KOPT-K1 (cell line): ENCODE results near the gene NCAM1.

Experiments
- H3K27ac ChIP-seq: fragments of 200-600 bp; sonication (generic); 2 replicates; pipeline ENCODE4 v1.5.1; 2016; ENCODE audit warnings: antibody characterized with exemption, mild to moderate bottlenecking, low read depth, low read length; ENCODE audit not compliant: poor library complexity, severe bottlenecking
- H3K36me3 ChIP-seq: fragments of 200-600 bp; sonication (generic); 2 replicates; pipeline ENCODE4 v1.5.1; 2017; ENCODE audit warnings: antibody characterized with exemption, mild to moderate bottlenecking, low read length, moderate library complexity; ENCODE audit not compliant: insufficient read depth
- H3K9me3 ChIP-seq: fragments of 200-600 bp; sonication (generic); 2 replicates; pipeline ENCODE4 v1.5.1; 2017; ENCODE audit warnings: antibody characterized with exemption, low read length, mild to moderate bottlenecking; ENCODE audit not compliant: insufficient read depth, poor library complexity, severe bottlenecking

The NCAM1 gene

DNA sequence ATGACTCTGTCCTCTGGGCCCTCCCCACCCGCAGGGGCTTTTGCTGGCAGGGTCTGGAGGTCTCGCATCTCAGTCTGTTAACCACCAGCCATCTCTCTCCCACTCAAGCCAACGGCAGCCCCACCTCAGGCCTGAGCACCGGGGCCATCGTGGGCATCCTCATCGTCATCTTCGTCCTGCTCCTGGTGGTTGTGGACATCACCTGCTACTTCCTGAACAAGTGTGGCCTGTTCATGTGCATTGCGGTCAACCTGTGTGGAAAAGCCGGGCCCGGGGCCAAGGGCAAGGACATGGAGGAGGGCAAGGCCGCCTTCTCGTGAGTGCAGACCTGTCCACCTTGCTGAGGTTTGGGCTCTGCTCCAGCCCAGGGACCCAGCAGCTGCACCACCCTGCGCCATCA, 308.9 kb downstream of the NCAM1 start:
- Histone ChIP-seq H3K36me3 (no peaks in the 10 kb centered on the region), H3K27ac (no peak overlapping the region), H3K9me3 (no peaks in the 10 kb centered on the region)

DNA sequence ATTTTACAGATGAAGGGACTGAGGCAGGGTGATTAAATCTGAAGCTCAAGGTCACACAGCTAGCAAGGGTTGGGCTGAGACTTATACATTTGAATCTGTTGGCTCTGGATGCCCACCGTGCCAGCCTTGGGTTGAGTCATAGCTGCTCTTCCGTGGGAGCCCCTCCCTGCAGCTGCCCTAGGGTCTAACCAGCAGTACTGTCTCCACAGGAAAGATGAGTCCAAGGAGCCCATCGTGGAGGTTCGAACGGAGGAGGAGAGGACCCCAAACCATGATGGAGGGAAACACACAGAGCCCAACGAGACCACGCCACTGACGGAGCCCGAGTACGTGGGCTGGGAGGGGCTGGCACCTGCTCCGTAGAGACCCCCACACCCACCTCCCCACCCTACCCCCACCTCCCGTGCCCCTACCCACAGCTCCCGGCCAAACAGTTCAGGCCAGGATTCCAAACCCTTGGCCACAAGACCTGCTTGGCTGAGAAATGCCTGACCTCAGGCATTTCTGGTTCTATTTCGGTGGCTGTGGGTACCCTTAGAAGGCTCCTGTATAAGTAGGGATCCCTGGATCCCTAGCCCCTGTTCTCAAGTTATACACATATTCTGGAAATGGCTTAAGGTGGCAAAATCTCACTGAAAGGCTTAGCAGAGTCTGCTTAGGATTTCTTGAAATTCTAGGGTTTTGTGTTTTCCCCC, 310.5 kb downstream of the NCAM1 start:
- Histone ChIP-seq H3K9me3 (no peaks in the 10 kb centered on the region), H3K36me3 (no peaks in the 10 kb centered on the region), H3K27ac (no peak overlapping the region)

DNA sequence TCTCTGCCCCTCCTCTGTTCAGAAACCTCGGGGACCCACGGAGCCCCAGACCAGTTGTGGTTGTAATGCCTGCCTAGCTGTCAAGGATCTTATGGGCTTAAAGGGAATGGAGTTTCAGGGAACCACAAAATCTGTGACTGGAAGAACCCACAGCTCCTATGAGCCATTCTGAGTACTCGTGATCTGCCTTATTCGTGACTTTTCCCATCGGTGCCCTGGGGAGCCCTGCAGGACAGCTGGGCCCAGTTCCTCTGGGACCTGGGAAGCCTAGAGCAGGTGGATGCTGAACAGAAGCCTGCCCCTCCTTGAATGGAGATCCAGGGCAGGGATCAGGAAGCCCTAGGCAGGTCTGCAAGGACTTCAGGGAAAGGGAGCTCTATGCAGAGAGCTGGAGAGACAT, 311.1 kb downstream of the NCAM1 start:
- Histone ChIP-seq H3K36me3 (no peaks in the 10 kb centered on the region), H3K27ac (no peak overlapping the region), H3K9me3 (no peaks in the 10 kb centered on the region)

DNA sequence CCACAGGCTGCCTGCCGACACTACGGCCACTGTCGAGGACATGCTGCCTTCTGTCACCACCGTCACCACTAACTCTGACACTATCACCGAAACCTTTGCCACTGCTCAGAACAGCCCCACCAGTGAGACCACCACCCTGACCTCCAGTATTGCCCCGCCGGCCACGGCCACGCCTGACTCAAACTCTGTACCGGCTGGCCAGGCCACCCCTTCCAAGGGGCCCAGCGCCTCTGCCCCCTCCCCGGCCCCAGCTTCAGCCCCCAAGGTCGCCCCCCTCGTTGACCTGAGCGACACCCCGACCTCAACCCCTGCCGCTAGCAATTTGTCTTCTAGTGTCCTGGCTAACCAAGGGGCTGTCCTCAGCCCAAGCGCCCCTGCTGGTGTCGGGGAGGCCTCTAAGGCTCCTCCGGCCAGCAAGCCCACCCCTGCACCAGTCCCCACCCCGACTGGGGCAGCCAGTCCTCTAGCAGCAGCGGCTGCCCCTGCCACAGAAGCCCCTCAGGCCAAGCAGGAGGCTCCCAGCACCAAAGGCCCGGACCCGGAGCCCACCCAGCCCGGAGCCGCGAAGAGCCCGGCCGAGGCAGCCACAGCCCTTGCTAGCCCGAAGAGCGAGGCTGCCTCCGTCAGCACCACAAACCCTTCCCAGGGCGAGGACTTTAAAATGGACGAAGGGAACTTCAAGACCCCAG, 311.9 kb downstream of the NCAM1 start:
- no peaks in the 10 kb centered on the region for H3K36me3 ChIP-seq
- no peak overlapping the region for H3K27ac ChIP-seq
- no peaks in the 10 kb centered on the region for H3K9me3 ChIP-seq

DNA sequence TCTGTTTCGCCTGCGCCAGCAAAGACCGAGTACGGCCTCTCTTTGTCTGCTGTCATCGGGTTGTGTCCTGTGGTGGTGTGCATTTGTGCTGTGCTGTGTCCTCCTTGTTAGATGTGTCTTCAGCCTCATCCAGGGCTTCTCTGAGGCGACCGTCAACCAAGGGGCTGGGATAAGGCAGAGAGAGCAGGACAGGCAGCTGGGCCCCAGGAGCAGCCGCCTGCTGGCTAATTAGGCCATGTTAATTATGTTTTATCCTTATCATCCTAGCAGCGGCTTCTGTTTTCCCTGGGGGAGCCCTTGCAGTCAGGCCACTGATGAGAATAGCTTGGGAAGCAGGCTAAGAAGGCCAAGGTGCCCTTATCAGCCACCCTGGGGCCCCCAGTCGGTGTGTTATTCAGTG, 312.5 kb downstream of the NCAM1 start:
- Histone ChIP-seq H3K27ac (no peak overlapping the region), H3K9me3 (no peaks in the 10 kb centered on the region), H3K36me3 (no peaks in the 10 kb centered on the region)

DNA sequence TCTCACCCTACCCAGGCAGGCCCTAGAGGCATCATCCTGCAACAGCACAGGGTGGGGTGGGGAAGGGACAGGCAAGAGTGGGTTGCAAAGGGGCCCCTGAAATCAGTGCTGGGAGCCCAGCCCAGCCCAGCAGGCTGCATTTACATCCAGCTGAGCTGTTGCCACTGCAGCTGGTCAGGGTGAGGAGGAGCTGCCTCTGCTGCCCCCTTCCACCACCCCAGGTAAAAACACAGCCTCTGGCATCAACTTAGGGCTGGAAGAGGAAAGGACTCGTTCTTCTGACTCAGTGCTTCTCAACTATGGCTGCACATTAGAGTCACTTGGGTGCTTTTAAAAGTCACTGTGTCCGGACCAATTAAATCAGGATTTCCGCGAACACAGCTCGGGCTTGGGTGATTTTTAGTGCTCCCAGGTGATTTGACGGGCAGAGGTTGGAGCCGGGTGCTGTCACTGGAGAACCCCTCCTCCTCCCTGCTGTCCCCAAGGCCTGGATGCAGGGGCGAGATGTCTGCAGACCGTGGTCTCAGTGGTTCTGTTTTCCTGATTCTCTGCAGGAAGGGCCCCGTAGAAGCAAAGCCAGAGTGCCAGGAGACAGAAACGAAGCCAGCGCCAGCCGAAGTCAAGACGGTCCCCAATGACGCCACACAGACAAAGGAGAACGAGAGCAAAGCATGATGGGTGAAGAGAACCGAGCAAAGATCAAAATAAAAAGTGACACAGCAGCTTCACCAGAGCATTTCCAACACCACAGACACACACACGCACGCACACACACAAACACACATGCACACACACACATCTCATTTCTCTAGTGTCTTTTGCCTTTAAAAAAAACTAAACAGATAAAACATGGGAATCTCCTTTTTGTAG, 313.7 kb downstream of the NCAM1 start:
- Histone ChIP-seq H3K9me3 (no peaks in the 10 kb centered on the region), H3K27ac (no peak overlapping the region), H3K36me3 (no peaks in the 10 kb centered on the region)

DNA sequence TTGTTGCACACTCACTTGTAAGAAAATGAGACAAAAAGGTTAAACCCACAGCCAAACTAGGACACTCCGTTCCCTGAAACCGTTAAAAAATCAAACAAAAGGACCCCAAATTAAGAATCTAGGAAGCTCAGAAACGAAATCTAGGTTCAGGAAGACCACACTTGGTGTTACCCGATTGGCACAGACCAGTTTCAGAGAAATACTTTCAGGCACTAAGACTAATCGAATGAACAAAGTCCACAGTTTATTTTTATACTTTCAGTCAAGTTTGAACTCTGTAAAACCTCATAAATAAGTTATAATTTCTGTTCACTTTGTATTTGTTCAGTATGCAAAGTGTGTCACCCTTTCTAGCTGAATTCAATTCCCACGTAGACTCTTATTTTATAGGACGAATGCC, 314.4 kb downstream of the NCAM1 start:
- Histone ChIP-seq H3K9me3 (no peaks in the 10 kb centered on the region), H3K27ac (no peak overlapping the region), H3K36me3 (no peaks in the 10 kb centered on the region)

DNA sequence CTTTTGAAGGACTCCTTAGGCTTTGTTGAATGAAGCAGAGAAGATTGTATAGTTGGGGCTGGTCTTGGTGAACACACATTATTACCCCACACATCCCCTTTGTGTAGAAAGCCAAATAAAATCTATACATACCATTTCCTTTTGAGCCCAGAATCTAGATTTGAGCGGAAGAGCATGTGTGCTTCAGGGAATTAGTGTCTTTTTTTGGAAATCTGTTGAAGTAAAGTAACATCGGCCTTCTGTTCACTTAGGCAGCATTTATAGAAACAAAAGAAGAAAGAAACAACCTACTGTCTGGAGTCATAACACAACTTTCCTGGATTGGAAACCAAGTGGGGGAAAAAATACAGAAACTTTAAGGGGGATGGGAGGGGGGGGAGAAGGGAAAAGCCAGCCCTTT, 315.2 kb downstream of the NCAM1 start:
- Histone ChIP-seq H3K9me3 (no peaks in the 10 kb centered on the region), H3K36me3 (no peaks in the 10 kb centered on the region), H3K27ac (no peak overlapping the region)

DNA sequence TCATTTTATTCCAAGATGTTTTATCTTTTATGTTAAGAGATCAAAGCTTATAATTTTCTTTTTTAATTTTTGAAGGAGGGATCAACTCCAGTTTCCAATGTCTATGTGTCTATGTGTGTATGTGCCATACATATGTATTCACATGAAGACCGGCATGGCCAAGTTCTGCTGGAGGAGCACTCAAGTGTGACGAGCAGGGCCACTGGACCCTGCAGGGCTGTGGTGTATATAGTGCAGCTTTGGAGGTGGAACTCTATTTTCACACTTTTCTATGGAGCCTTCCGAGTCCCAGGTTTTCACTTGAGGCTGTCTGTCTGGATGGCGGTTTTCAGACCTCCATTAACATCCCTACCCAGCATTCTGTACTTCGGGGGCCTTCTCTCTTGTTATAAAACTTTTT, 316.7 kb downstream of the NCAM1 start:
- Histone ChIP-seq H3K27ac (no peak overlapping the region), H3K9me3 (no peaks in the 10 kb centered on the region), H3K36me3 (no peaks in the 10 kb centered on the region)

DNA sequence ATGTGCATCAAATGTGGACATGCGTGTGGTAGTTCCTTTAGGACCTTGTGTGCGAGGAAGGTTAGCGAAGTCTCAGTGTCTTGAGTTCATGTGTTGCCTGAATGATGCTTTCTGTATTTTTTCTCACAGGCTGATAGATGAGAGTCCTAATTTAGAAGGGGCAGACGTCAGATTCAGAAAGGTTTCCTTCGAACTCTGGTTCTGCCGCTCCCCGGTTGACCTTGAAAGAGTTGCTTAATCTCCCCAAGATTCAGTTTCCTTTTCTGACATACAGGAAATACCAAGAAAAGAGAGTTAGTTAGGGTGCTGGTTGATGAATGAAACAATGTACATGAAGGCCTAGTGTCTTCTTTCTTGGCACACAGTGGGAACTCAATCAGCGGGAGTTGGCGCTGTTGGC, 317.3 kb downstream of the NCAM1 start:
- H3K27ac ChIP-seq: no peak overlapping the region
- no peaks in the 10 kb centered on the region for H3K9me3 ChIP-seq
- H3K36me3 ChIP-seq: no peaks in the 10 kb centered on the region

DNA sequence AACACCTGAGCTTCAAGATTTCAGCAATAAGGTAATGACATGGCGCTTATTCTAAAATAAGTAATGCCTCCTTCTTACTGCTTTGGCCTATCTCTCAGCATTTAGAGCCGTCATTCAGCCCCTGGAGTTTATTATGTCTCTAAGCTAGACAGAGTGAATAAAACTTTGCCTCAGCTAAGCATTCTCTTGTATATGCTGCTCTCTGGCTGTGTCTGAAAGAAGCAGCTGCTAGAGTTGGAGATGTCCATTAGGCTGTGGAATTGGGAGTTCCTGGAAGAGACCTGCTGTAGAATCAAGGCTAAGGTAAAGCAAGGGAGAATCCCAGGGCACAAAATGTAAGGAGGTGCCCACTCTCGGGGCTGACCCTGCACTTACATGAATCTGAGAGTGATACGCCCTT, 317.7 kb downstream of the NCAM1 start:
- no peak overlapping the region for H3K27ac ChIP-seq
- no peaks in the 10 kb centered on the region for H3K36me3 ChIP-seq
- H3K9me3 ChIP-seq: no peaks in the 10 kb centered on the region

DNA sequence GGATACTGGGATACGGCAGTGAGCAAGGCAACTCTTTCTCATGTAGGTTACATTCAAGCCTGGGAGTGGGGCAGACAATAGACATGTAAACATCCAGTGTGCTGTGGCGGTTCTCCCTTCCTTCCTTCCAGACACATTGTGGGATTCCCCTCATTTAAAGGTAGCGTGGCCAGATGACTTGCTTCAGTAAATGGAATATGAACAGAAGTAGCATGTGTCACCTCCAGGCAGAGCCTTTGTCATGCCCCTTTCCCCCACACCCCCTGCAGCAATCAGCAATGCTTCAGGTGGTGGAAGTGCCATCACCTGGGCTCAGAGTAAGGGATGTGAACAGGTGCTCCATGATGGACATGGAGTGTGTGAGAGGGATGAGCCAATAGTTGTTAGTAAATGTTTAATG, 318.4 kb downstream of the NCAM1 start:
- Histone ChIP-seq H3K36me3 (no peaks in the 10 kb centered on the region), H3K9me3 (no peaks in the 10 kb centered on the region), H3K27ac (no peak overlapping the region)

DNA sequence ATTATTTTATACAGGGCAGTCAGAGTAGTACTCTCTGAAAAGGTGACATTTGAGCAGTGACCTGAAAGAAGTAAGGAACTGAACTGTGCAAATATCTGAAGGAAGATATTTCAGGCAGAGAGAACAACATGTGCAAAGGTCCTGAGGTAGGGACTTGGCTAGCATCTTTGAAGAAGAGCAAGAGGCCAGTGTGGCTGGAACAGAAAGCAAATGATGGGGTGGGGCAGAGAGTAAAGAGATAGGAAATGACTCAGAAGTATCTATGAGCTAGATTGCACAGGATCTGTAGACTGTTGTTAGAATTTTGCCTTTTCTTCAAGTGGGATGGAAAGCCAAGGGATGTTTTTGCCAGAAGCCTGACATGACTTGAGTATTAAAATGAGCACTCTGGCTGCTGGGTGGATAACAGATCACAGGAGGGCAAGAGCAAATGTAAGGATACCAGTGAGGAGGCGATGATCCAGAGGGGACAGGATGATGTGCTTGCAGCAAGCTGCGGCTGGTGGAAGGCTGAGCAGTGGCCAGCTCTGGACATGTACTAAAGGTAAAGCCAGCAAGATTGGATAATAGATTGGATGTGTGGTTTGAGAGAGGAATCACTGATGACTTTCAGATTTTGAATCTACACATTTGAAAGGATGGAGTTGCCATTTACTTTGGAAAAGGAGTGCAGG, 320.0 kb downstream of the NCAM1 start:
- H3K36me3 ChIP-seq: no peaks in the 10 kb centered on the region
- H3K27ac ChIP-seq: no peak overlapping the region
- no peaks in the 10 kb centered on the region for H3K9me3 ChIP-seq

DNA sequence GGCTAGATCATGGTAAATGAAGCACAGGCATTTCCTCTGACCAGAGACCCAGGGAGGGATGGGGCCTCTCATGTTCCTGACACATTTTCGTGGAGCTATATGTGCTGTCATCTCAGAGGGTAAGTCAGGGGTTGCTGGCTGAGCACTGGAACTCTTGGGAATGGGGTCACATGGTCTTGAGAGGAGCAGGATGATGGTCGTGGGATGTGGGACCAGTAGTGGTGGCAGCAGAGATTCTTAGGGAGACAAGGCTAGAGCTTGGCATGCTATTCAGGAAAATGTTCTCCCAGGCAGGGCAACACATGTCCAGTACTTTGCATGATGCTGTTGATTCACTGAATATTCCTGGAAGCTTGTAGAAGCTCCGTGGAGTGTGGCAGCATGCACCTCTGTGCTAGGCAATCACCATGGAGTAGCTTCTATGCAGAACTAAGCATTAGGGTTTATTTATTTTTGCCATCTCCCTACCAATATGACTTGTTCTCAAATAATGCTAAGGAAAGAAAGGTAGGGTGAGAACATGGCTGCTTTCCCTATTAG, 321.7 kb downstream of the NCAM1 start:
- Histone ChIP-seq H3K36me3 (no peaks in the 10 kb centered on the region), H3K27ac (no peak overlapping the region), H3K9me3 (no peaks in the 10 kb centered on the region)

DNA sequence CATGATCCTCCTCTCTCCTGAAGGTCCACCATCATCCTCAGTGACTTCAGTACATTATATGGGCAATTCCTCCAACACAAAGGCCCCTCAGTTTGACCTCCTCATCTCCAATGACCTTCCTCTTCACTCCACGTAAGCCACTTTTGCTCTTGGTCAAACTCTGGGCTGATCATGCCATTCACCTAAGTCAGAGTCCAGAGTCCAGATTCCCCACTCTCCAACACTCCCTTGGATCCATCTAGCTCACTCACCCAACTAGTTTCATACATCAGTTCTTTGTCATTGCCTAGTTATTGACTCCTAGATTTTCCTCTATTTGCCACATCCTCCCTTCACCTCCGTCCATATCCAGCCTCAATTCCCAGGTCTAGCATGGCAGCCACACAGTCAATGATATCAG, 322.7 kb downstream of the NCAM1 start:
- H3K9me3 ChIP-seq: no peaks in the 10 kb centered on the region
- H3K27ac ChIP-seq: no peak overlapping the region

More for the DNA sequence above, 322.7 kb downstream of the NCAM1 start:
- no peaks in the 10 kb centered on the region for H3K36me3 ChIP-seq
